Neuronal stem cell (in vitro differentiated cells): ENCODE results near the gene PARP16.

Experiments
- DNase-seq: peaks from one replicate; pipeline ENCODE4 v3.0.0-alpha.2; 2013; ENCODE audit warnings: low spot score
- H2AFZ ChIP-seq: one replicate; pipeline ENCODE4 v1.6.1; 2013; ENCODE audit warnings: mild to moderate bottlenecking, low read length, inconsistent platforms
- H2AK5ac ChIP-seq: 2 replicates; pipeline ENCODE4 v1.6.1; 2013; ENCODE audit warnings: low read depth, mild to moderate bottlenecking, inconsistent platforms, low read length, moderate library complexity, mixed read lengths
- H2BK120ac ChIP-seq: 2 replicates; pipeline ENCODE4 v1.6.1; 2013; ENCODE audit warnings: low read depth, mild to moderate bottlenecking, inconsistent platforms, low read length, moderate library complexity, mixed read lengths
- H2BK12ac ChIP-seq: one replicate; pipeline ENCODE4 v1.6.1; 2013; ENCODE audit warnings: low read length, inconsistent platforms
- H2BK15ac ChIP-seq: 2 replicates; pipeline ENCODE4 v1.6.1; 2013; ENCODE audit warnings: mild to moderate bottlenecking, low read length, inconsistent platforms, mixed read lengths
- H2BK5ac ChIP-seq: one replicate; pipeline ENCODE4 v1.6.1; 2013; ENCODE audit warnings: inconsistent platforms, mild to moderate bottlenecking, low read length, moderate library complexity
- H3K14ac ChIP-seq: one replicate; pipeline ENCODE4 v1.6.1; 2013; ENCODE audit warnings: low read length, inconsistent platforms
- H3K18ac ChIP-seq: 2 replicates; pipeline ENCODE4 v1.6.1; 2013; ENCODE audit warnings: low read length, inconsistent platforms
- H3K23ac ChIP-seq: 2 replicates; pipeline ENCODE4 v1.6.1; 2013; ENCODE audit warnings: low read depth, mild to moderate bottlenecking, mixed read lengths, low read length, inconsistent platforms; ENCODE audit not compliant: poor library complexity
- H3K27ac ChIP-seq: replicated peaks from 3 replicates; pipeline ENCODE4 v1.5.1; 2013; ENCODE audit warnings: low read length, inconsistent platforms
- H3K27me3 ChIP-seq, 3 experiments: 2 replicates each; pipeline ENCODE4 v1.6.1; 2013; ENCODE audit warnings: low read length in 3 of 3, mild to moderate bottlenecking in 2 of 3, inconsistent platforms in 1 of 3, low read depth in 1 of 3, mixed read lengths in 1 of 3, moderate library complexity in 1 of 3; ENCODE audit not compliant: control insufficient read depth in 3 of 3, insufficient read depth in 3 of 3
- H3K36me3 ChIP-seq, 2 donors: replicated peaks in 1 of 2; 2 replicates each; pipeline ENCODE4 v1.6.1; 2013; ENCODE audit warnings: low read length in 2 of 2; ENCODE audit not compliant: control insufficient read depth in 2 of 2, insufficient read depth in 2 of 2
- H3K4ac ChIP-seq: 2 replicates; pipeline ENCODE4 v1.6.1; 2013; ENCODE audit warnings: inconsistent platforms, mild to moderate bottlenecking, low read length, moderate library complexity
- H3K4me1 ChIP-seq, 2 donors: 1 replicate in 1 of 2; 2 replicates in 1 of 2; pipeline ENCODE4 v1.6.1; 2013; ENCODE audit warnings: low read length in 2 of 2, low read depth in 1 of 2; ENCODE audit not compliant: control insufficient read depth in 2 of 2, insufficient read depth in 1 of 2
- H3K4me2 ChIP-seq: one replicate; pipeline ENCODE4 v1.6.1; 2013; ENCODE audit warnings: mild to moderate bottlenecking, low read length, inconsistent platforms; ENCODE audit not compliant: insufficient read depth, poor library complexity, severe bottlenecking
- H3K4me3 ChIP-seq, 2 donors: 2 replicates each; pipeline ENCODE4 v1.5.1; 2013; ENCODE audit warnings: low read length in 2 of 2, mild to moderate bottlenecking in 2 of 2, inconsistent platforms in 1 of 2, moderate library complexity in 1 of 2
- H3K79me1 ChIP-seq: one replicate; pipeline ENCODE4 v1.6.1; 2013; ENCODE audit warnings: low read depth, mild to moderate bottlenecking, inconsistent platforms, low read length, moderate library complexity
- H3K9ac ChIP-seq: one replicate; pipeline ENCODE4 v1.6.1; 2013; ENCODE audit warnings: mild to moderate bottlenecking, low read depth, low read length, inconsistent platforms; ENCODE audit not compliant: poor library complexity
- H3K9me3 ChIP-seq, 2 donors: replicated peaks in 1 of 2; 2 replicates each; pipeline versions ENCODE3 to v1.6.1; 2013; ENCODE audit warnings: low read length in 2 of 2, mild to moderate bottlenecking in 2 of 2, inconsistent platforms in 1 of 2, low read depth in 1 of 2, mixed read lengths in 1 of 2, moderate library complexity in 1 of 2; ENCODE audit not compliant: control insufficient read depth in 2 of 2, insufficient read depth in 1 of 2
- H4K8ac ChIP-seq: one replicate; pipeline ENCODE4 v1.6.1; 2013; ENCODE audit warnings: low read depth, mild to moderate bottlenecking, inconsistent platforms, low read length, moderate library complexity
- H4K91ac ChIP-seq: one replicate; pipeline ENCODE4 v1.6.1; 2013; ENCODE audit warnings: low read length, low read depth, mild to moderate bottlenecking, inconsistent platforms; ENCODE audit not compliant: poor library complexity
- WGBS, 2 donors: extraction: QIAGEN DNeasy Blood & Tissue Kit; methylation state at CpG; one replicate each; pipeline ENCODE4 v1.1.7; 2013; ENCODE audit warnings: missing lambda C conversion rate in 2 of 2, mixed read lengths in 1 of 2; ENCODE audit not compliant: insufficient read length in 2 of 2, insufficient replicate concordance in 1 of 2; ENCODE audit errors: extremely low coverage in 2 of 2; 5-methylcytosine and 5-hydroxymethylcytosine counted together

PARP16 gene

GRCh38 chr15:65310431-65311137 lies 23.9 kb upstream of the PARP16 start:
- Histone ChIP-seq H2BK12ac (no peak overlapping the region), H4K8ac (no peak overlapping the region), H3K23ac (no peak overlapping the region), H3K79me1 (no peaks in the 10 kb centered on the region), H2AFZ (peak overlapping the region; percentile 51), H4K91ac (no peak overlapping the region), H3K9ac (no peak overlapping the region), H3K18ac (no peak overlapping the region), H3K4me1 (peaks cover 16 to 18% of the 10 kb centered on the region in 2 donors), H2BK15ac (no peak overlapping the region), H3K14ac (no peak overlapping the region), H2AK5ac (no peak overlapping the region), H3K36me3 (no peaks in the 10 kb centered on the region), H3K4me2 (no peak overlapping the region), H3K27ac (no peak overlapping the region), H3K4ac (no peak overlapping the region), H3K4me3 (no peak overlapping the region), H3K9me3 (no peaks in the 10 kb centered on the region), H3K27me3 (no peaks in the 10 kb centered on the region), H2BK120ac (no peak overlapping the region), H2BK5ac (no peak overlapping the region)
- no peak for DNase-seq
- WGBS, 2 donors: no CpG with 5 or more reads among the region's 10 CpGs

- no peak overlapping the region for H3K23ac ChIP-seq
- peak overlapping the region; percentile 51 for H2AFZ ChIP-seq
- no peaks in the 10 kb centered on the region for H3K79me1 ChIP-seq
- H3K4me2 ChIP-seq: no peak overlapping the region
- H2BK12ac ChIP-seq: no peak overlapping the region
- no peaks in the 10 kb centered on the region for H3K9me3 ChIP-seq
- no peak for DNase-seq
- no peak overlapping the region for H3K14ac ChIP-seq
- no peak overlapping the region for H2AK5ac ChIP-seq
- no peaks in the 10 kb centered on the region for H3K27me3 ChIP-seq
- no peak overlapping the region for H2BK5ac ChIP-seq
- H3K4ac ChIP-seq: no peak overlapping the region
- no peak overlapping the region for H4K8ac ChIP-seq
- peak overlapping the region; percentile 59 for H3K18ac ChIP-seq
- H2BK15ac ChIP-seq: peak overlapping the region; percentile 46
- H3K27ac ChIP-seq: no peak overlapping the region
- H3K36me3 ChIP-seq: no peaks in the 10 kb centered on the region
- H3K4me1 ChIP-seq: peaks cover 16 to 18% of the 10 kb centered on the region in 2 donors
- H3K4me3 ChIP-seq: no peak overlapping the region
- no peak overlapping the region for H2BK120ac ChIP-seq
- H4K91ac ChIP-seq: no peak overlapping the region
- H3K9ac ChIP-seq: no peak overlapping the region
- no CpG with 5 or more reads among the region's 12 CpGs for WGBS, 2 donors
Observed at GRCh38 chr15:65309882-65310418, 23.3 kb upstream of the PARP16 start.

GRCh38 chr15:65307978-65308377 lies 21.3 kb upstream of the PARP16 start:
- Histone ChIP-seq H3K27ac (no peak overlapping the region), H3K18ac (no peak overlapping the region), H3K79me1 (no peaks in the 10 kb centered on the region), H3K4me3 (no peak overlapping the region), H3K4me1 (peaks cover 17 to 18% of the 10 kb centered on the region in 2 donors), H4K91ac (no peak overlapping the region), H3K9me3 (no peaks in the 10 kb centered on the region), H2AFZ (no peak overlapping the region), H3K36me3 (no peaks in the 10 kb centered on the region), H2AK5ac (no peak overlapping the region), H2BK15ac (no peak overlapping the region), H3K4me2 (no peak overlapping the region), H4K8ac (no peak overlapping the region), H3K23ac (no peak overlapping the region), H2BK5ac (no peak overlapping the region), H3K9ac (no peak overlapping the region), H3K4ac (no peak overlapping the region), H3K27me3 (no peaks in the 10 kb centered on the region), H2BK120ac (no peak overlapping the region), H3K14ac (no peak overlapping the region), H2BK12ac (no peak overlapping the region)
- no peak for DNase-seq
- no CpG with 5 or more reads among the region's 6 CpGs for WGBS, 2 donors

- no peak overlapping the region for H2BK15ac ChIP-seq
- no peak overlapping the region for H3K9ac ChIP-seq
- no peaks in the 10 kb centered on the region for H3K79me1 ChIP-seq
- H3K14ac ChIP-seq: no peak overlapping the region
- H3K36me3 ChIP-seq: no peaks in the 10 kb centered on the region
- no peak overlapping the region for H4K8ac ChIP-seq
- H3K18ac ChIP-seq: no peak overlapping the region
- H2BK5ac ChIP-seq: no peak overlapping the region
- no peak overlapping the region for H3K4ac ChIP-seq
- H3K4me2 ChIP-seq: no peak overlapping the region
- no peak for DNase-seq
- H2BK120ac ChIP-seq: no peak overlapping the region
- no peaks in the 10 kb centered on the region for H3K9me3 ChIP-seq
- H2BK12ac ChIP-seq: no peak overlapping the region
- H4K91ac ChIP-seq: no peak overlapping the region
- H2AFZ ChIP-seq: no peak overlapping the region
- no peak overlapping the region for H2AK5ac ChIP-seq
- H3K23ac ChIP-seq: no peak overlapping the region
- no peaks in the 10 kb centered on the region for H3K27me3 ChIP-seq
- no peak overlapping the region for H3K4me3 ChIP-seq
- no peak overlapping the region for H3K27ac ChIP-seq
- peaks cover 3 to 8% of the 10 kb centered on the region in 2 donors for H3K4me1 ChIP-seq
Observed at GRCh38 chr15:65306551-65306950, 19.9 kb upstream of the PARP16 start.
